Astrocyte (in vitro differentiated cells and primary cell): ENCODE measurements around the gene DCC.

ENCODE experiments used
- EZH2 ChIP-seq: IDR thresholded peaks from 2 replicates; pipeline ENCODE4 v1.6.1; 2012; ENCODE audit warnings: mild to moderate bottlenecking, low read length, inconsistent platforms; ENCODE audit not compliant: insufficient read depth
- TF ChIP-seq, protein P1 (sequence below): IDR thresholded peaks from 2 replicates; pipeline ENCODE4 v1.5.1; 2011; ENCODE audit warnings: low read depth, mild to moderate bottlenecking, inconsistent platforms, low read length, moderate library complexity; ENCODE audit not compliant: insufficient read depth

DNA sequence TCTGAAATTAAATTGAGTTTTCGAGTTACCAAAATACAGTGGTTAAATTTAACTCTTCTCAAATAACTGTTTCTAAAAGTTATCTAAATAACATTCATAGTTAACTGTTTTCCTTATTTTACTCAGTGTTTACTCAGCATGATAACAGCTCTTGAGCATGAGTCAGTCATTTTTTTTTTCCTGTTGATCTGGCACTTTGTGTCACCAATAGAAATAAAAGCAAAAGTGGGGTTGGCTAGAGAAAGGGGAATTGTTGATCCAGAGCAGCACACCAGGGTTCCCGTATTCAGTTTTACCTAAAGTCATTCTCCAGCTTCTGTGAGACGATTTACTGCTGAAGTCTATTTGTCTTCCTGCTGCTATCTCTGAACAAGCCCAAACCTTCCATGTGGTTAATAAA is 851.6 kb downstream of the DCC start:
- TF ChIP-seq, protein P1, sequence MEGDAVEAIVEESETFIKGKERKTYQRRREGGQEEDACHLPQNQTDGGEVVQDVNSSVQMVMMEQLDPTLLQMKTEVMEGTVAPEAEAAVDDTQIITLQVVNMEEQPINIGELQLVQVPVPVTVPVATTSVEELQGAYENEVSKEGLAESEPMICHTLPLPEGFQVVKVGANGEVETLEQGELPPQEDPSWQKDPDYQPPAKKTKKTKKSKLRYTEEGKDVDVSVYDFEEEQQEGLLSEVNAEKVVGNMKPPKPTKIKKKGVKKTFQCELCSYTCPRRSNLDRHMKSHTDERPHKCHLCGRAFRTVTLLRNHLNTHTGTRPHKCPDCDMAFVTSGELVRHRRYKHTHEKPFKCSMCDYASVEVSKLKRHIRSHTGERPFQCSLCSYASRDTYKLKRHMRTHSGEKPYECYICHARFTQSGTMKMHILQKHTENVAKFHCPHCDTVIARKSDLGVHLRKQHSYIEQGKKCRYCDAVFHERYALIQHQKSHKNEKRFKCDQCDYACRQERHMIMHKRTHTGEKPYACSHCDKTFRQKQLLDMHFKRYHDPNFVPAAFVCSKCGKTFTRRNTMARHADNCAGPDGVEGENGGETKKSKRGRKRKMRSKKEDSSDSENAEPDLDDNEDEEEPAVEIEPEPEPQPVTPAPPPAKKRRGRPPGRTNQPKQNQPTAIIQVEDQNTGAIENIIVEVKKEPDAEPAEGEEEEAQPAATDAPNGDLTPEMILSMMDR, result no peak
- TF ChIP-seq EZH2, result no peak
